Measurements from ENCODE around the gene ZSCAN31.
A peak's percentile ranks its signal among the peaks of the same experiment; 100 is the strongest.
"Not testable (repeated sequence)": the region's sequence is repeated elsewhere in the genome, so short reads cannot be mapped to it uniquely, and the experiment has no call there.

The ZSCAN31 gene

DNA sequence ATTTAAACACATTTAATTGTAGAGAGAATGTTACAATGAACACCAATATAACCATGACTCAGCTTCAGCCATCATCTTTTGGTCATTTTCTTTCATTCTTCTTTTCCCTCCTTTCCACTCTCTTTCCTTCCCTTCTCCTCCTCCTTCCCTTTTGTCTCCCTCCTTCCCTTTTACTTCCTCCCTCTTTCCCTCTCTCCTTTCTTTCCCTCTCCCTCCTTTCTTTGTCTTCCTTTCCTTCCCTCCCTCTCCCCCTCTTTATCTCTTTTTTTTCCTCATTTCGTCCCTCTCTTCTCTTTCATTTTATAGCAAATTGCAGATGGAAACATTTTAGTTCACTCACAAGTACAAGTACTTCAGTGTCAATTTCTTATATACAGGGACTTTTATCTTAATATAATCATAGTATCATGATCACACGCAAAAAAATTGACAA, 15.6 kb upstream of the ZSCAN31 start:
- DNase-seq: no peak

GRCh38 chr6:28351087-28351486, 15.1 kb upstream of the ZSCAN31 start:
- DNase-seq: no peak

DNA sequence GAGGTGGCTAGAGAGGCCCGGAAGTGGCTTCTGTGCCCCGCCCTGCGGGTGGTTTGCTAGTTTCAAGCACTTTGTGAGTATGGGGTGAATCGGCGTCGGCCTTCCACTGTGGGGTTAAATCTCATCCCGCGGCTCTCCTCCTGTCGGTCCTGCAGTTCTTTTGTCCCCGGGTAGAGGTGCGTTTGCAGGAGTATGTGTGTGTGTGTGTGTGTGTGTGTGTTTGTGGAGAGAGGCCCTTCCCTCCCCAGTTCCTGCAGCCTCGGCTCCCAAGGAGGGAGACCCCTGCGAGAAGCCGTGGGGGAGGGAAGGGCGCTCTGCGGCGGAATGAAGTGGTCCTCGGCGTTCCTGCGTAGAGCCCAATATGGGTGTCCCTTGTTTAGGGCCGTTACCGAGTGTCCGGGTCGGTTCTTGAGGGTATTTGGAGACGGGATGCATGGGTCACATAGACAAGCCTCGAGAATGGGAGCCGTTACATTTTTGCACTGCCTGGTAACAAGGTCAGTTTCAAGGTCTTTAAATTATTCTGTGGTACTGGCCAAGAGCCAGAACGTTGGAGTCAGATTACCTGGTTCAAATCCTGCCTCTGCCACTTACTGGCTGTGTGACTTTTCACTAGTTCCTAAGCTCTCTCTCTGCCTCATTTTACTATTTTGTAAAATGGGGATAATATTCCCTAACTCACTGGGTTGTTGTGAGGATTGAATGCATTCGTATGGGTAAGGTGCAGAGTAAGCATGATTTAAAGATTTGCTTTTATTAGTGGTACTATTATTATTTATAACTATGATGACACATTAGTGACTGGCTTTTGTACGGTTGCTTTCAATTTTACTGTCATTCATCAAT, 14.2 kb upstream of the ZSCAN31 start, which contains the start of gene ZKSCAN3:
Gene ZKSCAN3, plus strand, starts transcription at position 56 of the 846 bp plus-strand sequence. CDS start 9,640 bp downstream, outside the sequence.
- peak; percentile 95 for DNase-seq

- DNase-seq: no peak
Observed at GRCh38 chr6:28349344-28349891, 13.5 kb upstream of the ZSCAN31 start.

DNA sequence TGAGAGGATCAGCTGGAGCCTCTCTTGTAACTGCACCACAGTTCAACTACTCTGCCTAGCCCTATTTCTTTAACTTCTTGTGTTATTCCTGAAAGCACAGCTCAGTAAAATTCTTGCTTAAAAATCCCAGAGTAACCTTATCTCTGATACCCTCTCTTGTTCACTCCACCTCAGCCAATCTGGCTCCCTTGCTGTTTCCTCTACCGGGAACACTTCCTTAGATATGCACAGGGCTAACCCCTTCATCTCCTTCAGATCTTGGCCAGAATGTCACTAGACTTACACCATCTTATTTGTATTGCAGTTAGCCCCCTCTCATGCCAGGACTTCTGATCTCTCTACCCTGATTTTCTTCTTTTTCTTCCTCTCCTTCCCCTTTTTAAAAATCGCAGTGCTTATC, 11.2 kb upstream of the ZSCAN31 start:
- DNase-seq: no peak

DNA sequence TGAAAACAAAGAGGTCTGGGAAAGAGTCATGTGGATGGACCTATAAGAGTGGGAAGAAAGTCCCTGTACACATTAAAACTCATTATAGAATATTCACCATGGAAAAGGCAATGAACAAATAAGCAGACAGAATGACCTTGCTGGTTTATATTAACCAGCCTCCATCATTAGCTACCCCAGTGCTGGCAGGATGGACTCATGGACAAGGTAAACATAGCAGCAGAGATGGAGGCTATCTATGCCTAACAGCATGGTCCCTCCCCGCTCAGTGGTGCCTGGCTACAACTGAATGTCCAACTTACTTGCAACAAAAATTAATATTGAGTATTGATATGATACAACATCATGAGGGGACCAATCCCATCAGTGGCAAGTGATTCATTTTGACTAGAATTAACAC, 9.3 kb upstream of the ZSCAN31 start:
- no peak for DNase-seq

- DNase-seq: no peak
Observed at GRCh38 chr6:28343898-28344677, 8.1 kb upstream of the ZSCAN31 start.

DNA sequence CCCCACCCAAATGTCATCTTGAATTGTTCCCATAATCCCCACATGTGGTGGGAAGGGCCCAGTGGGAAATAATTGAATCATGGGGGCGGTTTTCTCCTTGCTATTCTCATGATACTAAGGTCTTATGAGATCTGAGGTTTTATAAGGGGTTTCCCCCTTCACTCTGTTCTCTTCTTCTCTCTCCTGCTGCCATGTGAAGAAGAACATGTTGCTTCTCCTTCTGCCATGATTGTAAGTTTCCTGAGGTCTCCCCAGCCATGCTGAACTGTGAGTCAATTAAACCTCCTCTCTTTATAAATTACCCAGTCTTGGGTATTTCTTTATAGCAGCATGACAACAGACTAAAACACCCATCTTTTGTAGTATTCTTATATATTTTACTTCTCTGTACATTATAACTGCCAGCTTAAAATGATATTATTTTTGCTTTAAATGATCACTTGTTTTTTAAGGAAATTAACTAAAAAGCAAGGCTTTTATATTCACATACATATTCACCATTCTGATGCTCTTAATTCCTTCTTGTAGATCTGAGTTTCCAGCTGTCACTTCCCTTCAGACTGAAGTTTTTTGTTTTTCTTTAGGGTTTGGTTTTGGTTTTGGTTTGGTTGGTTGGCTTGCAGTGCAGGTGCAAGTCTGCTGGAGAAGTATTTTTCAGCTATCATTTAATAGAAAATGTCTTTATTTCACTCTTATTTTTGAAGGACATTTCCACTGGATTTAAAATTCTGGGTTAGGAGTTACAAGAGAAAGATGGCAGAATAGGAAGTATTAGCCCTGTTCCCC, 4.6 kb upstream of the ZSCAN31 start:
- DNase-seq: no peak

DNA sequence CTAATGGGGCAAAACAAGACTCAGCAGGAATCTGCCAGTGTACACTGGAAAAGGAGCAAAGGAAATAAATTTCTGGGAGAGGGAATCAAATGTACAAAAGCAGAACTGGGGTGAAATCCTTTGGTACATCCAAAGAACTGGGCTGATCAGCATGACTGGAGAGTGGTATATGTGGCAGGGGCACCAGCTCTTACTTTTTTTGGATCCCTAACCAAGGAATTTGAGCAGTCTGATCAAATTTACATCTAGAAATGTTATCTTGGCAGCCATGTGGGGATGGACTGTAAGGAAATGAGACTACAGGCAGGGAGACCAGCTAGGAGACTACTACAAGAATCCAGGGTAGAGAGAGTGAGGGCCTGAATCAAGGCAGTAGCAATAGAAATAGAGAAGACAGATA, 1.2 kb upstream of the ZSCAN31 start:
- peak; percentile 61 for DNase-seq

DNA sequence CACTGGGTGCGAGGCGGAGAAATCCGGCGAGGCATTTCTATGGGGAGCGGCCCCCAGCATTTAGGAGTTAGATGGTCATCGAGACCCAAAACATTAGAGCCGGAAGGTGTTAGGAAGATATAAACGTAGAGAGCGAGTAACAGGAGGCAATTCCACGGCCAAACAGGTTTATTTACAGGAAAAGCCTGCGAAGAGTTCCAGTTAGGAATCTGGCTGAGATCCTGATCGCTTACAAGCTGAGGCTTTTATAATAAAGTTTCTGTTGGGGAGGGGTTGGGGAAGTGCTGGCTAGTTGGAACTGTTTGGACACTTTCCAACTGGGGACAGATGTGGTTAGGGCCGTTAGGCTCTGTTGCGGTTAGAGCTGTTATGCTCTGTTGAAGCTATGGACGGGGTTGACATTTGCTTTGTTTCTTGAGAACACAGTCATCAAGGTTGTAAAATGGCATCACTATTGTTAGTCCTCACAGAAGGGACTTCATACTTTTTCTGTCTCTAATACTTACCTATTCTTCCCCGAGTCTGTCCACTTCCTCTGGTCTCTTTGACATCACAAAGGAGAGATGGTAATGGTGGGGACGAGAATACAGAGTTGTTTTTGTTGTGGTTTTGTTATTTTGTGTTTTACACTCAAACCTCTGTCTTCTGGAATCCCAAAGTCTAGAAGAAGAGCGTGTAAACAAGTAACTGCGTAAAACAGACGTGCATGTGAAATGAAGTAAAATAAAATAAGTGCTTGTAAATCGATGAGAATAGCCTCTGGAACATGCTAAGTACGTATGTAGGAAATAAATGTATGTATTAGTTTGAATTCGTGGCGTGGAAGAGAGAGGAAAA, 554 bp upstream of the ZSCAN31 start:
- DNase-seq: peak; percentile 91

- DNase-seq: no peak
Observed at GRCh38 chr6:28335040-28335563, 846 bp downstream of the ZSCAN31 start.

GRCh38 chr6:28334286-28335039, 1.5 kb downstream of the ZSCAN31 start:
- DNase-seq: peak; percentile 23

GRCh38 chr6:28333599-28334018, 2.3 kb downstream of the ZSCAN31 start:
- DNase-seq: no peak

DNA sequence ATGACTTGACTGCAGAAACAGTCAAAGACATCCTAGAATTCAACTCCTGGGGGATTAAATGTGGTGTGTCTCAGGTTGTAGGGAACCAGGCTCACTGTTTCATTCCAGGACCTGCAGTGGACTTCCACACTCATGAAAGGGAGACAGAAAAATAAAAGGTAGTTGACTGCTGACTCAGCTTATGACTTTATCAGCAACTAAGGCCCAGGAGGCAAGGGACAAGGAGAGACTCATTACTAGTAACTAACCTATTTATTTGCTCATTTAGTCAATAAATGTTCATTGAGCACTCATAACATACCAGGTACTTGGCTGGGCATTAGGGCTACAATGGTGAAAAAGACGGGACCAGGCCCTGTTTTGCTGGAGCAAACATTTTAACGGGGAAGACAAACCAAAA, 2.9 kb downstream of the ZSCAN31 start:
- no peak for DNase-seq

DNA sequence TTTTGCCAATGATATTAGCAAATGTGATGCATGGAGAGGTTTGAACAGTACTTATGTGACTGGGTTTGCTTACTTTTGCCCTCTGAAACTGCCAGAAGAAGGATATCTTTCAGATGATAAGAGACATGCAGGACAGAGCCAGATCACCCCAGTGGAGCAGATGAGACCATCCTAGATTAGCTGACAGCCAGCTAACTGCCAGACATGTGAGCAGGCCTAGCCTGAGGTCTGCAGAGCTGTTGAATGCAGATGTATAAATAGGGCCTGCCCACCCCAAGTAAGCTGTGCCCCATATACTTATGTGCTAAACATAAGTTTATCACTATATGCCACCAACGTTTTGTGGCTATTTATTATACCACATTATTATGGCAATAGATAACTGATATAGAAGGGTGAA, 5.9 kb downstream of the ZSCAN31 start:
- no peak for DNase-seq

DNA sequence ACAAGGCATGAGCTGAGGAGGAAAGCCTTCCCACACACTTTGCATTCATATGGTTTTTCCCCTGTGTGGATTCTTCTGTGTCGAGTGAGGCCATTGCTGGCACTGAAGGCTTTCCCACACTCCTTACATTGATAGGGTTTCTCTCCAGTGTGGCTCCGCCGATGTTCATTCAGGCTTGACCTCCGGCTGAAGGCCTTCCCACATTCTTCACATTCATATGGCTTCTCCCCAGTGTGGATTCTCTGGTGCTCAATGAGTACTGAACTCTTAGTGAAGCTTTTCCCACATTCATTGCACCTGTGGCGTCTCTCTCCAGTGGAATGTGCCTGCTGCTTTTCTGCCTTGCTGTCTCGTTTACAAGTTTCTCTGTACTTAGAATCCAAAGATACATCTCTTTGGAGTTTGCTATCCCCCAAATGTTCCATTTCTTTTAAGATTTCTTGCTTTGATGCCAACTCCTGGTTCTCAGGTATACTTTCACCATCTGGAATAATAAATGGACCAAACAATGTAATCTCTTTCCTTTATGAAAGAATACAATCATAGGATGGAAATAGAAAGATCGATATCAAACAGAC, 9.5 kb downstream of the ZSCAN31 start:
- DNase-seq: no peak

GRCh38 chr6:28323813-28324424, 12.0 kb downstream of the ZSCAN31 start:
- DNase-seq: no peak

DNA sequence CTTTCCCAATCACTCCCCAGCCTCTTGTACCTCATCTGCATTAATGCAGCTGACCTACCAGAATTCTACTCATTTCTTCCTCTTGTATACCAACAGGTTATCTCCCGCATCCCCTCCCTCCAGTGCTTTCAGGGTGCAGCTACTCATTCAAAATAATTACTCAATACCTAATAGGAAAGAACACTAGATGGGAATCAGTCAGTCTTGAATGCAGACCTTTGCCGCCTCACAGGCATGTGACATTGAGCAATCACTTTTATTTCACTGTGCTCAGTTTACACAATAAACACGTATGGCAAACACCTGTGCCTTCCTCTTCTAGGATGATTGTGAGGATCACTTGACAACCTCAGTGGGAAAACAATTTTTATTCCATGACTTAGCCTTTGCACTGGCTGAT, 13.3 kb downstream of the ZSCAN31 start:
- no peak for DNase-seq

DNA sequence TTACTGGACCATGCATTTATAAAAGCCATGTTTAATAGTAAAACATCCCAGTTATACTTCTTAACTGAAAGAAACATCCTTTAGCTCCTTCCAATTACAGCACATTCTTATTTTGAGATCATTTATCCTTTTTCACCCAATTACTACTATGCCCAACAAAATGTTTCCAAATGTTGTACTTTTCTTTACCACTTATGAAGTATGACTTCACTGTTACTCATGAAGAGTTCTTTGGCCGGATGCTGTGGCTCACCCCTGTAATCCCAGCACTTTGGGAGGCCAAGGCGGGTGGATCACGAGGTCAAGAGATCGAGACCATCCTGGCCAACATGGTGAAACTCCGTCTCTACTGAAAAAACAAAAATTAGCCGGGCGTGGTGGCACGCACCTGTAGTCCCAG, 18.1 kb downstream of the ZSCAN31 start:
- not testable (repeated sequence) for DNase-seq

- no peak for DNase-seq
Observed at GRCh38 chr6:28315628-28316027, 20.3 kb downstream of the ZSCAN31 start.

All from eye (tissue), 1 donor.